GM18951 (cell line): ENCODE measurements around the gene CELF4.

Source experiments
- POLR2A ChIP-seq: IDR thresholded peaks from 4 replicates; pipeline ENCODE4 v1.6.1; 2011; ENCODE audit warnings: mild to moderate bottlenecking; ENCODE audit not compliant: insufficient read length, insufficient read depth; ENCODE audit errors: extremely low read depth
- in situ Hi-C: fragments of 300-500 bp; cut with MboI; formaldehyde crosslinking; loops from one replicate; pipeline ENCODE4 v1.12.0; 2022; ENCODE audit warnings: low sequenced_read_pairs, mixed read lengths, inconsistent platforms; ENCODE audit not compliant: unreplicated experiment

Gene CELF4

DNA sequence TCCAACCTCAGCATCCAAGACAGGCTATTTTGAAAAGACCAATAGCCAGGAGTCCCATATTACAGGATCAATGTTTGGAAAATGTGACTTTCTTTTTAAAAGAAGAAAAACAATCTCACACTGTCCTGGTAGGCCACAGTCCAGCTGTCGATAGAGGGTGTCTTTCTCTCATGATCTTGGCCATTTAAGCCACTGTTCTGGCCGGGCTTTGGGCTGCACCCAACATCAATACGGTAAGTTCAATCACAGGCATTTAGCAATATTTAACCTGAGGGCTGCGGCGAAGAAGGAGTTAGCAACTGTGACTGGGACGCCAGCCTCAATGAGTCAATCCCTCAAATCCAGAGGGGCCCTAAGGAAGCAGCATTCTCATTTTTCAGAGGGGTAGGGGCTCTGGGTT, 69.0 kb downstream of the CELF4 start:
- in situ Hi-C loops = no loop called here
- TF ChIP-seq POLR2A = no peak

DNA sequence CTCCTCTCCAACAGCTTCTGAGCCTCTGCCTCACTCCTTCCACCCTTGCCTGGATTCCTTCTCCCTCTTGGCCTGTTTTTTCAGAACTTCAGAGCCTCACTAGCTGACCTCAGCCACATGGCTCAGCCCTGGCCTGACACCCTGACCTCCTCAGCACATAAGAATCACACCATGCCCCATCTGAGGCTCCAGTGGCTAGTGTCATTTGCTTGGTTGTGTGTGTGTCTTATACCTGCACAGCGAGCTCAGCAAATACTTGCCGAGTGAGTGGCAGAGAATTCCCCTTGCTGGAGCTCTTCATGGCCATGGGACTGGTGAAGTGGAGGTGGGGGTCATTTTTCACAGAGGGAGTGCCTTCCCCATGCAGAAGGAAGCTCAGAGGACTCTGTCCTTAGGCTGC, 70.2 kb downstream of the CELF4 start:
- no peak for TF ChIP-seq POLR2A
- in situ Hi-C loops = no loop called here

DNA sequence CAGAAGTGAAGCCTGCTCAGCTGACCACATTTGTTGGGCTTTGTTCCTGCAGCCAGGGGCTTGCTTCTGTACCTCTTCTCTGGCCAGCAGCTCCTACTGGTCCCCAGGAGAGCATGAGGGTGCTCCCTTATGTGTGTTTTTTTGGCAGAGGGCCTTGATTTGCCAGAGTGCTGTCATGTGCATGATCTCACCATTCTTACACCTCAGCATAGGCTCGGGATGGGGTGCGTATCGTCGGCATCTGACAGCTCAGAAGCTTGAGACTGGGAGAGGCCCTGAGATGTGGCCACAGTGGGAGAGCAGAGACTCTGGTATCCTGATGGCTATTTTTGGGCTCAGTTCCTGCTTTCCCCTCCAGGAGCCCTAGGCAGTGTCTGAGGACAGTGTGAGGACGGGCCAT, 71.2 kb downstream of the CELF4 start:
- no peak for TF ChIP-seq POLR2A
- in situ Hi-C loops = no loop called here

DNA sequence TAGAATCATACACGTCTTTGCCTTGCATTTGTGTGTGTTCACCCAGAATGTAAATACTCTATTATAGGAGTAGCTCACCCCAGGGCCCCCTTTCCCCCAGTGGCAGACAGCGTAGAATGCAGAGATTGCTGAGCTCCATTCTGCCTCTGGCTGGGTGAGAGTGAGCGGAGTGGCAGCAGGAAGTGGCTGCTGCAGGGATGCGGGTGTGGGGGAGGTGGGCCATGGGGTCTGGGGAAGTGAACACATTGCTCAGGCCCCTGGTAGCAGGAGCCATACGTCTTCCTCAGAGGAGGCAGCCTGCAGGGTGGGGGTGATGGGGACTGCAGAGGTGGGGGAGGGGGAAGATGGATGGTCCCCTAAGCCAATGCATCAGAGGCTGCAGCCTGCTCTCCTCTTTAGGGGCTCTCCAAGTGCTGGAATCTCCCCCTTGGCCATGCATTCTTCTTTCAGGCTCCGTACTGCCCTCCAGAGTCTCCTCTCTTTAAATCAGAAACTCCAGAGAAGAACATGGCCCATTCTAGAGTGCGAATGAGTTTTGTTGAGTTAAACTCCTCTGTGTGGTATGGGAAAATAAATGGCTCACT, 72.2 kb downstream of the CELF4 start:
- in situ Hi-C loops = no loop called here
- no peak for TF ChIP-seq POLR2A

DNA sequence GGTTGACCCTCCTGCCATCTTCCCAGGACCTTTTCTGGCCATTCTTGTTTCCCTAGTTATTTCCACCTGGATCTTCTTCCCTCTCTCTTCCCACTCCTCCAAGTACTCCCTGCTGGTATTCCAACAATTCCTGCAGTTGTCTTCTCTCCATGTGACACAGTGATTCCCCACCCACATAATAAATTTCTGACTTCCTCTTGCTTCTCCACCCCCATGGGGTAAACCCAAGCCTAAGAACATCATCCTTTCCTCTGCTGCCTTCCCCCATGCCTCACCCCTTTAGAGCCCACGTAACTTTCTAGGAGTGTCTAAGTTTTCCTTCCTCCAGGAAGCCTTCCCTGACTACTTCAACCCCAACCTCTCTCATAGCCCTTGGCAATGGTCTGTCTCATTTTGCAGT, 72.6 kb downstream of the CELF4 start:
- no peak for TF ChIP-seq POLR2A
- in situ Hi-C loops = no loop called here

DNA sequence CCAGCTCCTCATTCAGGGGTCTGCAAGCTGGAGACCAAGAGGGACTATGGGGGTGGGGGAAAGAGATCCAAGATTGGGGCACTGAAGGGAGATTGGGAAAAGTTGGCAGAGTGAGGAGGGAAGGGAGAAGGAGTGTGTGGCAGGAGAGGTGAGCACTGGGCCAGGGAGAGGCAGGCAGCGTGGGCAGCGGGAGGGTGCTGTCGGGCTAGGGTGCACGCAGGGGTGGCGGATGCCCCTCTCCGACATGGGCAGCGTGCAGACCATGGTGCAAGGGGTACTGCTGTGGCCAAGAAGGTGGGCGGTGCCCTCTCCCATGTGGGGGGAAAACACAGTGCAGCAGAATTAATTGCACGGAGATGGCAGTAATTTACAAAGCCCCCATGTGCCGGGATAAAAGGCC, 74.1 kb downstream of the CELF4 start:
- in situ Hi-C loops = no loop called here
- no peak for TF ChIP-seq POLR2A

DNA sequence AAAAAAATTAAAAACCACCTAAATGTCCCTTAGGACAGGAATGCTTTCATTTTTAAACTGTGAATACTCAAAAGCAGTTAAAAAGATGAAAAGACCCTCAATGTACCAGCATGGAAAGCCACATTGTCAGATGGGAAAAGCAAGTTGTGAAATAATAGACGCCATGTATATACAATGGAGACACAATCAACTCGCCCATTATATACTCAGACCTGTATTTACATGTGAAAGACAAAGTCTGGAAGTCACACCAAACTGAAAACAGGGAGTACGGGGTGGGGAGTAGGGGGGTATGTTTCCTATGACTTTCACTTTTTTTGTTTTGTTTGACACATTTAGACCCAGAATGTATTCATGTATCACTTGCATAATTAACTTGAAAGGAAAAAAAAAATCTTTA, 75.6 kb downstream of the CELF4 start:
- no peak for TF ChIP-seq POLR2A
- in situ Hi-C loops = no loop called here

DNA sequence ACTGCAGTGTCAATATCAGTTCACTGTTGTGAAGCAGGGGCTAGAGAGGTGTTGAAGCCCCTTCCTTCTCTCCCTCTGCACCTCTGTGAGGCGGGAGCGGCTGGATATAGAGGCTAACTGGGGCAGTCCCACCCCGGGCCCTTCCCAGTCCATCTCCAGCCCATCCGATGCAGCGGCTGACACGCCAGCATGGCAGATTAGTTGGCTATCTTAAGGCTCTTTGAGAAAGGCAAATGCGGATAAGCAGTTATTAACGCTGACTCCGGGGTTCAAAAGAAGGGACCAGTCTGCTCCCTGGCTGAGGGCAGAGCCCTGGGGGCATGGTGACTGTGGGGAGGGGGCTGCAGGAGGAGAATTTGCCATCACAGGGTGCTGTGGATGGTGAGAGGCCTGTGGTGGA, 76.6 kb downstream of the CELF4 start:
- no peak for TF ChIP-seq POLR2A
- in situ Hi-C loops = no loop called here

DNA sequence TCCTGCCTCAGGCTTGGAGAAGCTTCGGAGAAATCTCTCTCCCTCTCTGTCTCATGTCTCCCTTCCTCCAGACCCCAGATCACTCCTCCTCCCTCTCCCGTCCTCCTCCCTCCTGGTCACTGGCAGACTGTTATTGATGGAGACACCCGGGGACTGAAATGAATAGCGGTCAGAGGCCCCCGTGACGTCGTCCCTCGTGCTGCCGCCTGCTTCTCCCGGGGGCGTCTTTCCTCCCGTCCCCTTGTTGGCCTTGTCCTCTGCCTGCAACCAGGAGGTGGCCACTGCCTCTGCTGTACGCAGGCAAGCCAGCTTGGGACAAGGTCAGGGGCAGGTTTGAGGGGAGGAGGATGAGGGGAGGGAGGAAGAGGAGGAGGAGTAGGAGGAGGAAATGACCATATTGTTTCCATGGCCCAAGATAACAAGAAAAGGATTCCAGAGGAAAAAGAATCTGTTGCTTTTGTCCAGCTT, 78.2 kb downstream of the CELF4 start:
- TF ChIP-seq POLR2A = no peak
- in situ Hi-C loops = no loop called here

DNA sequence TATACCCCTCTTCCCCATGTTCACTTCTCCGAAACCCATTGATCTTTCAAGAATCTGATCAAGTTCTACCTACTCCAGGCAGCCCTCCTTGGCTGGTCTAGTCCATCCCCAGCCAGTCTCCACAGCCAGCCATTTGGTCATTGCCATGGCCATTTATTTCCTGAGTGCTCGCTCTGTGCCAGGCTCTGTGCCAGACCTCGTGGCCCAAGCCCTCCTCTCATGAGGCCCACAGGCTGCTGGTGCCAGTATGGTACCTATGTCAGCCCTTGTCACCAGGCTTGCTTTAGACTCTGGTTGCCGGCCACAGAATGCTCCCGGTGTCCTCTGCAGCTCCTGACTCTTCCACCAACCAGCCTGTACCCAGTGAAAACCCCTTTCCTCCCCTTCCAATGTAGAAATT, 78.8 kb downstream of the CELF4 start:
- TF ChIP-seq POLR2A = no peak
- in situ Hi-C loops = no loop called here

DNA sequence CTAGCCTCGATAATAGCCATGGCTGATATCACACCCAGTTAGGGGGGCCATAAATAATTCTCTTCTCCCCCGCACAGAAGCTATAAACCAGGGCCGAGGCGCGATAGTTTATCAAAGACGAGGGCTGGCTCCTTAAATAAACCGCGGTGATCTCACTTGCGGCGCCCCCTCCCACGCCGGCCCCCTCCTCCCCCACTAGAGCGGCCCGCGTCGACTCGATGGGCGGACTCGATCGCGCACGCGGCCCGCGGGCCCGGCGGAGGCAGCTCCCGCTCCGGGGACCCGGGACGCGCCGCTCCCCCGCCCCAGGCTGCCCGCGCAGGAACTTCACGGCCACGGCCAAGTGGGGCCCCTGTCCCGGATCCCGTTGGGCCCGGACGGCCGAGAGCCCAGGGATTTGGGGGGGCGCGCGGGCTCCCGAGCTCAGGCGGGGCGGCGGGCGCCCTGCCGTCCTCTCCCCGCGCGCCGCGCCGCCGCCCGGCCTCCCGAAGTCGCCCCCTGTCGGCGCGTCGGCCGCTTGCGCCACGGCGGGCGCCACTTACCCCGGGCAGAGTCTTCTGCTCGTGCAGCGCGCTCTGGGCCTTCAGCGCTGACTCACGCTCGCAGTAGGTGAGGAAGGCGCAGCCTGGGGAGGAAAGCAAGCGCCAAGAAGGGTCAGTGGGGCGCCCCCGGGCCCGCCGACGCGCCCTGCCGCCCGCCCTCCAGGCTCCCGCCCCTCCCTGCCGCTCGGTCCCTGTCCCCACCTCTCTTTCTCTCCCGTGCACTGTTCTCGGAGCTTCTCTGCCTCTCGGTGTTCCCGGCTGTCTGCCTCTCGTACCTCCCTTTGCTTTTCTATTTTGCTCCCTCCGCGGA, 80.4 kb downstream of the CELF4 start:
- in situ Hi-C loops = no loop called here
- no peak for TF ChIP-seq POLR2A

DNA sequence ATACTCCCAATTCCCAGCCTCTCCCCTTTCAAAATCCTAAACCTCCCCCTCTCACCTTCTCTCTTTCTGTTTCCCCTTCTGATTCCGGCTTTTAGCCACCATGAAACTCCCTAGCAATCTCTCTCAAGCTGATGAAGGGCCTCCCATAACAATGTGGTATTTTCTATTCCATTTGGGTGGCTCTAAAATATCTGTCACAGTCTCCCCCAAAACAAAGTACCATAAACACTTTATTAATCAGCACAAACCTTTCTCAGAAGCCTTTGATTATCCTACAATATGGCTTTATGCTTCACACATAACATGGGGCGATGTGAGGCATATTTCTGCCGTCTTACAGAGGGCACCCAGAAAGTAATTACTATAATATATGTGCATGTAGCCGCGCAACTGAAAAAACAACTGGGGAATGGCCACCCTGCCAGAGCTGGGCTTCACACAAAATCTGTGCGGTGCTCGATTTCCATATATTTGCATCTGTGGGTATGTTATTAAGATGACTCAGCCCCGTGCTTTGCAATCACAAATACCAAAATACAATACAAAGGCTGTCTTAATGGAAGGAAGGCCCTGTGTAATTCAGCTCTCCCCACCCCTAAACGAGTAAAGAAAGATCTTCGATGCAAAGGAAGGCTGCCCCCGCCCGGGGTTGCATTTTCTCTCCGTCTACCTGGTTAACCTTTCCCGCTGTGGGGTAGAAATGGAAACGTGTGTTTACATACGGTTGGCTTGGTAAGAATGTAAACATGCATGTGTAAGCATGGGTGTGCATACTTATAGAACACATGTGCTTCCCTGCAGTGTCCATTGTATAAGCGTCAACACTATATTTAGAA, 81.4 kb downstream of the CELF4 start:
- in situ Hi-C loops = no loop called here
- TF ChIP-seq POLR2A = no peak

DNA sequence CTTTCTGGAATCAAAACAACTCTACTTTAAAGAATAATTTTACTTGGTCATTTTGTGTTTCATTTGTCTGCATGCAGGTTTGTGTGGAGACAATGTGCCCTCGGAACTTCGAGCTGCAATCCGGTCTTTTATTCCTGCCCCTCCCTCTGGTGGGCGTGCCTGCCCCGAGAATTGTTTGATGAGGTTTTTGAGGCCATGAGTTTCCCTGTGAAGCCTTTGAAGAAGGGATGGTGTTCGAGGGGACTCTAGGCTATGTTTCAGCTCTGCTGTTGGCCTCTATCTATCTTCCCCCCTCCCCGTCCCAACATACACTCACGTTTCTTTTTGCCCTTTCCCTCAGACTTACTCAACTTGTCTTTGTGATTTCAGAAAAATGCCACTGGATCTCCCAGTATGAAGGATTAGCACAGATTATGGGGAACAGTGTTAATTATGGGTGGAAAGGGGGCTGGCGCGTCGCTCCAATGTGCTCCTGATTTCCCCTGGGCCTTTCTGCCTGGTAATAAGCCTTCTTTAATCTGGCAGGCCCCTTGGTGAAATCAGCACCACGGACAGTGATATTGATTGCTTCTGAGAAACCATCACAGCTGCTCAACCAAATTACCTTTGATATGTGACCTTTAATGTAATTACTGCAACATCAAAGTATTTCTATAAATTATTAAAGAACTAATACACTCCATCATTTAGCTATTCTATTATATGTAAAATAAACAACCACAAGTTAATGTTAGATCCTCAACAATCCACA, 82.2 kb downstream of the CELF4 start:
- no peak for TF ChIP-seq POLR2A
- in situ Hi-C loops = no loop called here
